MM.1S (cell line): ENCODE measurements around the gene PANX1.

Source experiments
- EZH2phosphoT487 ChIP-seq: fragments of 300-600 bp; sonication (generic); IDR thresholded peaks from 2 replicates; pipeline ENCODE4 v1.6.1; 2018; ENCODE audit warnings: antibody characterized with exemption, low read length
- TF ChIP-seq, protein P1 (sequence below): fragments of 300-600 bp; sonication (generic); IDR thresholded peaks from 2 replicates; pipeline ENCODE4 v1.5.1; 2016; ENCODE audit warnings: antibody characterized with exemption, low read length, mixed read lengths

- TF ChIP-seq, protein P1, sequence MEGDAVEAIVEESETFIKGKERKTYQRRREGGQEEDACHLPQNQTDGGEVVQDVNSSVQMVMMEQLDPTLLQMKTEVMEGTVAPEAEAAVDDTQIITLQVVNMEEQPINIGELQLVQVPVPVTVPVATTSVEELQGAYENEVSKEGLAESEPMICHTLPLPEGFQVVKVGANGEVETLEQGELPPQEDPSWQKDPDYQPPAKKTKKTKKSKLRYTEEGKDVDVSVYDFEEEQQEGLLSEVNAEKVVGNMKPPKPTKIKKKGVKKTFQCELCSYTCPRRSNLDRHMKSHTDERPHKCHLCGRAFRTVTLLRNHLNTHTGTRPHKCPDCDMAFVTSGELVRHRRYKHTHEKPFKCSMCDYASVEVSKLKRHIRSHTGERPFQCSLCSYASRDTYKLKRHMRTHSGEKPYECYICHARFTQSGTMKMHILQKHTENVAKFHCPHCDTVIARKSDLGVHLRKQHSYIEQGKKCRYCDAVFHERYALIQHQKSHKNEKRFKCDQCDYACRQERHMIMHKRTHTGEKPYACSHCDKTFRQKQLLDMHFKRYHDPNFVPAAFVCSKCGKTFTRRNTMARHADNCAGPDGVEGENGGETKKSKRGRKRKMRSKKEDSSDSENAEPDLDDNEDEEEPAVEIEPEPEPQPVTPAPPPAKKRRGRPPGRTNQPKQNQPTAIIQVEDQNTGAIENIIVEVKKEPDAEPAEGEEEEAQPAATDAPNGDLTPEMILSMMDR, result no peak
- no peak for TF ChIP-seq EZH2phosphoT487
Measured at GRCh38 chr11:94148189-94148588, 19.5 kb downstream of the PANX1 start.
